HG03196 (cell line): ENCODE results near the gene SEPTIN10.

Source experiments
- ATAC-seq: cut with Tn5 transposase; IDR thresholded peaks from one replicate; pipeline ENCODE4 v1.9.1; 2021; ENCODE audit not compliant: unreplicated experiment

The SEPTIN10 gene

GRCh38 chr2:109526442-109526970 is 87.3 kb downstream of the SEPTIN10 start:
- no peak for ATAC-seq

- ATAC-seq, result no peak
Measured at GRCh38 chr2:109525836-109526235, 87.9 kb downstream of the SEPTIN10 start.

- no peak for ATAC-seq
Measured at GRCh38 chr2:109523536-109524361, 90.0 kb downstream of the SEPTIN10 start.

GRCh38 chr2:109523121-109523520 is 90.6 kb downstream of the SEPTIN10 start:
- no peak for ATAC-seq

GRCh38 chr2:109522063-109522374 is 91.7 kb downstream of the SEPTIN10 start:
- ATAC-seq, result no peak

- no peak for ATAC-seq
Measured at GRCh38 chr2:109521233-109522062, 92.3 kb downstream of the SEPTIN10 start.

GRCh38 chr2:109519513-109519912 is 94.3 kb downstream of the SEPTIN10 start:
- ATAC-seq, result no peak

GRCh38 chr2:109517118-109517889 is 96.5 kb downstream of the SEPTIN10 start:
- no peak for ATAC-seq

- ATAC-seq, result no peak
Measured at GRCh38 chr2:109516445-109517117, 97.2 kb downstream of the SEPTIN10 start.

- ATAC-seq, result no peak
Measured at GRCh38 chr2:109514857-109515256, 98.9 kb downstream of the SEPTIN10 start.

GRCh38 chr2:109513749-109514588 is 99.8 kb downstream of the SEPTIN10 start:
- ATAC-seq, result peak; percentile 56

GRCh38 chr2:109513230-109513629 is 100.5 kb downstream of the SEPTIN10 start:
- no peak for ATAC-seq

GRCh38 chr2:109512076-109512475 is 101.7 kb downstream of the SEPTIN10 start:
- ATAC-seq, result no peak

GRCh38 chr2:109511168-109511567 is 102.6 kb downstream of the SEPTIN10 start:
- no peak for ATAC-seq

GRCh38 chr2:109510136-109511028 is 103.4 kb downstream of the SEPTIN10 start:
- no peak for ATAC-seq

- no peak for ATAC-seq
Measured at GRCh38 chr2:109508556-109508955, 105.2 kb downstream of the SEPTIN10 start.

GRCh38 chr2:109507828-109508227 is 105.9 kb downstream of the SEPTIN10 start:
- no peak for ATAC-seq

- ATAC-seq, result no peak
Measured at GRCh38 chr2:109507217-109507616, 106.5 kb downstream of the SEPTIN10 start.

GRCh38 chr2:109503191-109503590 is 110.6 kb downstream of the SEPTIN10 start:
- no peak for ATAC-seq
